H9 (cell line): ENCODE measurements around the gene TGM5. TPM values are rescaled to one million over a fixed set of nuclear protein-coding genes. Genes with fewer than 3 reads are reported as not detected.

Experiments used
- DNase-seq: peaks from one replicate; pipeline ENCODE4 v3.0.0-alpha.2; 2017
- H2AFZ ChIP-seq: one replicate; pipeline ENCODE4 v1.6.1; 2013; ENCODE audit warnings: mild to moderate bottlenecking, low read length, control low read depth, moderate library complexity
- H2AK5ac ChIP-seq: 2 replicates; pipeline ENCODE4 v1.6.1; 2013; ENCODE audit warnings: low read length, control low read depth, mixed read lengths; ENCODE audit not compliant: insufficient read length
- H2BK120ac ChIP-seq: one replicate; pipeline ENCODE4 v1.6.1; 2013; ENCODE audit warnings: low read depth, mild to moderate bottlenecking, low read length, control low read depth, inconsistent platforms; ENCODE audit not compliant: poor library complexity, severe bottlenecking
- H2BK12ac ChIP-seq: 2 replicates; pipeline ENCODE4 v1.6.1; 2013; ENCODE audit warnings: low read length, control low read depth, mixed read lengths, low read depth; ENCODE audit not compliant: insufficient read length
- H2BK15ac ChIP-seq: 2 replicates; pipeline ENCODE4 v1.6.1; 2013; ENCODE audit warnings: low read depth, low read length, control low read depth
- H2BK20ac ChIP-seq: one replicate; pipeline ENCODE4 v1.6.1; 2013; ENCODE audit warnings: low read depth, mild to moderate bottlenecking, low read length, control low read depth, inconsistent platforms; ENCODE audit not compliant: poor library complexity, severe bottlenecking
- H2BK5ac ChIP-seq: 2 replicates; pipeline ENCODE4 v1.6.1; 2013; ENCODE audit warnings: low read length, control low read depth, mixed read lengths; ENCODE audit not compliant: insufficient read length
- H3K14ac ChIP-seq: 2 replicates; pipeline ENCODE4 v1.6.1; 2013; ENCODE audit warnings: low read length, control low read depth; ENCODE audit not compliant: insufficient read depth
- H3K18ac ChIP-seq: 2 replicates; pipeline ENCODE4 v1.6.1; 2013; ENCODE audit warnings: low read depth, mild to moderate bottlenecking, mixed read lengths, low read length, control low read depth; ENCODE audit not compliant: insufficient read length
- H3K23ac ChIP-seq: 2 replicates; pipeline ENCODE4 v1.6.1; 2013; ENCODE audit warnings: low read length, control low read depth, mixed read lengths, low read depth; ENCODE audit not compliant: insufficient read length
- H3K23me2 ChIP-seq: 2 replicates; pipeline ENCODE4 v1.6.1; 2013; ENCODE audit warnings: low read depth, mild to moderate bottlenecking, mixed read lengths, low read length, control low read depth; ENCODE audit not compliant: insufficient read length, poor library complexity, severe bottlenecking
- H3K27ac ChIP-seq: 2 replicates; pipeline ENCODE4 v1.5.1; 2013; ENCODE audit warnings: low read length, control low read depth, mixed read lengths, low read depth; ENCODE audit not compliant: insufficient read length
- H3K27me3 ChIP-seq: 2 replicates; pipeline ENCODE4 v1.6.1; 2013; ENCODE audit warnings: low read length, control low read depth, inconsistent platforms; ENCODE audit not compliant: insufficient read depth
- H3K4ac ChIP-seq: 2 replicates; pipeline ENCODE4 v1.6.1; 2013; ENCODE audit warnings: low read depth, mild to moderate bottlenecking, control low read depth, inconsistent platforms, low read length, moderate library complexity
- H3K4me1 ChIP-seq: 2 replicates; pipeline ENCODE4 v1.6.1; 2013; ENCODE audit warnings: low read length, control low read depth, inconsistent platforms; ENCODE audit not compliant: insufficient read depth
- H3K4me2 ChIP-seq: 2 replicates; pipeline ENCODE4 v1.6.1; 2013; ENCODE audit warnings: low read length, control low read depth, mixed read lengths; ENCODE audit not compliant: insufficient read length, insufficient read depth
- H3K56ac ChIP-seq: 2 replicates; pipeline ENCODE4 v1.6.1; 2013; ENCODE audit warnings: low read depth, mild to moderate bottlenecking, mixed read lengths, low read length, control low read depth; ENCODE audit not compliant: insufficient read length
- H3K79me1 ChIP-seq: 2 replicates; pipeline ENCODE4 v1.6.1; 2013; ENCODE audit warnings: low read depth, mild to moderate bottlenecking, moderate library complexity, low read length, control low read depth, inconsistent platforms; ENCODE audit not compliant: insufficient read depth, poor library complexity, severe bottlenecking
- H3K79me2 ChIP-seq: 2 replicates; pipeline ENCODE4 v1.6.1; 2013; ENCODE audit warnings: low read length, control low read depth, inconsistent platforms; ENCODE audit not compliant: insufficient read depth
- H3K9ac ChIP-seq: 2 replicates; pipeline ENCODE4 v1.6.1; 2013; ENCODE audit warnings: low read length, control low read depth, mixed read lengths; ENCODE audit not compliant: insufficient read length; ENCODE audit errors: extremely low read depth
- H3K9me3 ChIP-seq: one replicate; pipeline ENCODE4 v1.6.1; 2013; ENCODE audit warnings: low read depth, low read length, inconsistent platforms; ENCODE audit not compliant: control insufficient read depth
- H3T11ph ChIP-seq: one replicate; pipeline ENCODE4 v1.6.1; 2013; ENCODE audit warnings: mild to moderate bottlenecking, low read length, control low read depth, inconsistent platforms
- H4K20me1 ChIP-seq: one replicate; pipeline ENCODE4 v1.6.1; 2013; ENCODE audit not compliant: control insufficient read depth, insufficient read length, insufficient read depth
- H4K5ac ChIP-seq: 2 replicates; pipeline ENCODE4 v1.6.1; 2013; ENCODE audit warnings: low read depth, mild to moderate bottlenecking, mixed read lengths, low read length, control low read depth; ENCODE audit not compliant: insufficient read length
- H4K8ac ChIP-seq: replicated peaks from 2 replicates; pipeline ENCODE4 v1.6.1; 2013; ENCODE audit warnings: low read length, control low read depth, mixed read lengths, low read depth; ENCODE audit not compliant: insufficient read length
- H4K91ac ChIP-seq: 2 replicates; pipeline ENCODE4 v1.6.1; 2013; ENCODE audit warnings: low read depth, mild to moderate bottlenecking, moderate library complexity, mixed read lengths, low read length, control low read depth; ENCODE audit not compliant: insufficient read length
- H3K27ac Mint-ChIP-seq, 3 experiments: 2 replicates in 2 of 3; 3 replicates in 1 of 3; pipeline ENCODE4 v1.8.0; 2020 to 2021; ENCODE audit warnings: mixed read lengths in 3 of 3, mild to moderate bottlenecking in 1 of 3, moderate library complexity in 1 of 3
- H3K27me3 Mint-ChIP-seq: 2 replicates; pipeline ENCODE4 v1.8.0; 2021; ENCODE audit warnings: low read depth, mild to moderate bottlenecking, moderate library complexity, mixed read lengths
- H3K36me3 Mint-ChIP-seq, 3 experiments: 2 replicates in 2 of 3; 3 replicates in 1 of 3; pipeline ENCODE4 v1.8.0; 2020 to 2021; ENCODE audit warnings: low read depth in 3 of 3, mixed read lengths in 3 of 3; ENCODE audit not compliant: insufficient read depth in 1 of 3
- H3K4me1 Mint-ChIP-seq, 2 experiments: 2 replicates each; pipeline ENCODE4 v1.8.0; 2020; ENCODE audit warnings: mixed read lengths in 2 of 2
- H3K4me3 Mint-ChIP-seq, 2 experiments: 2 replicates in 1 of 2; 3 replicates in 1 of 2; pipeline ENCODE4 v1.8.0; 2020 to 2021; ENCODE audit warnings: mild to moderate bottlenecking in 2 of 2, mixed read lengths in 2 of 2, moderate library complexity in 1 of 2
- H3K9me3 Mint-ChIP-seq, 2 experiments: 2 replicates in 1 of 2; 3 replicates in 1 of 2; pipeline ENCODE4 v1.8.0; 2020; ENCODE audit warnings: mild to moderate bottlenecking in 2 of 2, mixed read lengths in 2 of 2, moderate library complexity in 1 of 2
- WGBS: extraction: QIAGEN DNeasy Blood & Tissue Kit; methylation state at CpG from one replicate; pipeline ENCODE4 v1.1.7; 2013; ENCODE audit warnings: missing lambda C conversion rate, low lambda C conversion rate, mixed read lengths; ENCODE audit not compliant: insufficient read length; ENCODE audit errors: extremely low coverage; 5-methylcytosine and 5-hydroxymethylcytosine counted together
- total RNA-seq: library from RNA; stranded (reverse); gene quantifications from 2 replicates; pipeline ENCODE4 v1.2.1, GENCODE V29; 2021
- TF ChIP-seq, protein P1 (sequence below): fragments of 200-600 bp; sonication (generic); conservative IDR thresholded peaks from 3 replicates; pipeline ENCODE4 v1.8.0; 2021; ENCODE audit warnings: antibody characterized with exemption, mild to moderate bottlenecking

The TGM5 gene
- total RNA-seq, 1 experiment from 2014 or later, result not detected

- Histone ChIP-seq H2BK15ac (no peak overlapping the region), H2AK5ac (no peak overlapping the region), H3K27me3 (no peaks in the 10 kb centered on the region), H2AFZ (no peak overlapping the region), H2BK120ac (no peak overlapping the region), H2BK20ac (no peak overlapping the region), H2BK12ac (no peak overlapping the region), H3K79me2 (no peaks in the 10 kb centered on the region), H2BK5ac (no peak overlapping the region), H3K56ac (no peak overlapping the region), H3K27ac (no peak overlapping the region), H3K9ac (no peak overlapping the region), H4K20me1 (no peaks in the 10 kb centered on the region), H3K23me2 (no peaks in the 10 kb centered on the region), H3K4me1 (no peaks in the 10 kb centered on the region), H3K79me1 (no peaks in the 10 kb centered on the region), H3T11ph (no peak overlapping the region), H3K9me3 (no peaks in the 10 kb centered on the region), H4K91ac (no peak overlapping the region), H3K18ac (no peak overlapping the region), H4K5ac (no peak overlapping the region), H3K4ac (no peak overlapping the region), H3K14ac (no peak overlapping the region), H4K8ac (no peak overlapping the region), H3K4me2 (no peak overlapping the region), H3K23ac (no peak overlapping the region)
- TF ChIP-seq, protein P1, sequence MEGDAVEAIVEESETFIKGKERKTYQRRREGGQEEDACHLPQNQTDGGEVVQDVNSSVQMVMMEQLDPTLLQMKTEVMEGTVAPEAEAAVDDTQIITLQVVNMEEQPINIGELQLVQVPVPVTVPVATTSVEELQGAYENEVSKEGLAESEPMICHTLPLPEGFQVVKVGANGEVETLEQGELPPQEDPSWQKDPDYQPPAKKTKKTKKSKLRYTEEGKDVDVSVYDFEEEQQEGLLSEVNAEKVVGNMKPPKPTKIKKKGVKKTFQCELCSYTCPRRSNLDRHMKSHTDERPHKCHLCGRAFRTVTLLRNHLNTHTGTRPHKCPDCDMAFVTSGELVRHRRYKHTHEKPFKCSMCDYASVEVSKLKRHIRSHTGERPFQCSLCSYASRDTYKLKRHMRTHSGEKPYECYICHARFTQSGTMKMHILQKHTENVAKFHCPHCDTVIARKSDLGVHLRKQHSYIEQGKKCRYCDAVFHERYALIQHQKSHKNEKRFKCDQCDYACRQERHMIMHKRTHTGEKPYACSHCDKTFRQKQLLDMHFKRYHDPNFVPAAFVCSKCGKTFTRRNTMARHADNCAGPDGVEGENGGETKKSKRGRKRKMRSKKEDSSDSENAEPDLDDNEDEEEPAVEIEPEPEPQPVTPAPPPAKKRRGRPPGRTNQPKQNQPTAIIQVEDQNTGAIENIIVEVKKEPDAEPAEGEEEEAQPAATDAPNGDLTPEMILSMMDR, result no peak
- no peak for DNase-seq
- peaks cover 0 to 10% of the 10 kb centered on the region in 2 experiments; a peak in 2 of 4 replicates for H3K4me1 Mint-ChIP-seq
- peaks cover 3% of the 10 kb centered on the region; the same call in 1 of the 2 replicates for H3K27me3 Mint-ChIP-seq
- no peaks in the 10 kb centered on the region for H3K9me3 Mint-ChIP-seq
- no peak overlapping the region for H3K27ac Mint-ChIP-seq
- WGBS, result no CpG with 5 or more reads among the region's 7 CpGs
- no peak overlapping the region for H3K4me3 Mint-ChIP-seq
- no peaks in the 10 kb centered on the region for H3K36me3 Mint-ChIP-seq
These were observed 12.8 kb upstream of the TGM5 start for GRCh38 chr15:43279496-43279895.
